HepG2 (cell line): Measurements from ENCODE around the gene ADCY10. TPM values are rescaled to one million over a fixed set of nuclear protein-coding genes. Genes with fewer than 3 reads are reported as not detected.

Experiments used
- ATAC-seq: fragments of 200-7000 bp; cut with Tn5 transposase; 3 replicates; pipeline ENCODE4 v1.9.1; 2020; ENCODE audit warnings: mild to moderate bottlenecking, moderate library complexity
- BruUV-seq: library from RNA; stranded (reverse); fragments of 400-500 nt; replicated peaks from 2 replicates; lab custom pipeline; 2021; lab: Mats Ljungman, UMichigan
- CTCF ChIA-PET: fragments of 300-600 bp; formaldehyde crosslinking; extraction: SDS; loops from one replicate; lab custom pipeline; 2021; ENCODE audit warnings: low total read pairs, inconsistent platforms, low intra/inter-chr PET ratio; lab: Yijun Ruan, JAX
- POLR2A ChIA-PET: fragments of 350-600 bp; sonication (Branson Sonifier 250); formaldehyde crosslinking; loops from one replicate; lab custom pipeline; 2020; ENCODE audit warnings: antibody characterized with exemption, inconsistent platforms; lab: Yijun Ruan, JAX
- DNase-seq: peaks from one replicate; pipeline ENCODE4 v3.0.0-alpha.2; 2015; ENCODE audit warnings: low spot score
- FAIRE-seq: peaks from 3 replicates; lab custom pipeline; 2011; peaks lifted over from hg19 to GRCh38; lab: Jason Lieb, UNC
- H2AFZ ChIP-seq: one replicate; pipeline ENCODE4 v1.6.1; 2011; ENCODE audit warnings: low read length, inconsistent platforms
- H3K27ac ChIP-seq: fragments of 300-600 bp; 3 replicates; pipeline ENCODE4 v1.8.0; 2011; ENCODE audit warnings: mixed run types, mild to moderate bottlenecking, mixed read lengths, low read length, inconsistent platforms; ENCODE audit not compliant: insufficient read depth; ENCODE audit errors: extremely low read length
- H3K27me3 ChIP-seq, 2 experiments: fragments of 200-600 bp in 1 of 2; 2 replicates in 1 of 2; 3 replicates in 1 of 2; pipeline versions ENCODE4 v1.6.0 to v1.8.0; 2011; ENCODE audit warnings: low read length in 2 of 2, mild to moderate bottlenecking in 2 of 2, moderate library complexity in 2 of 2, inconsistent platforms in 1 of 2; ENCODE audit not compliant: insufficient read depth in 2 of 2, control insufficient read depth in 1 of 2
- H3K36me3 ChIP-seq, 2 experiments: fragments of 200-600 bp in 1 of 2; replicated peaks in 1 of 2; 2 replicates in 1 of 2; 3 replicates in 1 of 2; pipeline versions ENCODE4 v1.5.1 to v1.8.0; 2011; ENCODE audit warnings: low read length in 2 of 2, inconsistent platforms in 1 of 2; ENCODE audit not compliant: insufficient read depth in 2 of 2, control insufficient read depth in 1 of 2
- H3K4me1 ChIP-seq: 2 replicates; pipeline ENCODE4 v1.5.1; 2012; ENCODE audit warnings: low read length, inconsistent platforms; ENCODE audit not compliant: insufficient read depth
- H3K4me2 ChIP-seq: 2 replicates; pipeline ENCODE4 v1.6.0; 2011; ENCODE audit warnings: low read depth, low read length, inconsistent platforms
- H3K4me3 ChIP-seq, 3 experiments: fragments of 200-600 bp in 1 of 3; sonication (generic), shearing (Covaris generic) in 1 of 3; replicated peaks in 1 of 3; 2 replicates each; pipeline ENCODE4 v1.5.1; 2011 to 2016; ENCODE audit warnings: low read length in 3 of 3, inconsistent platforms in 2 of 3, low read depth in 2 of 3, mild to moderate bottlenecking in 2 of 3, control low read depth in 1 of 3, mixed read lengths in 1 of 3; ENCODE audit not compliant: insufficient read depth in 1 of 3
- H3K79me2 ChIP-seq: one replicate; pipeline ENCODE4 v1.6.1; 2011; ENCODE audit warnings: low read length, inconsistent platforms; ENCODE audit not compliant: insufficient read depth
- H3K9ac ChIP-seq: 2 replicates; pipeline ENCODE4 v1.6.0; 2011; ENCODE audit warnings: mild to moderate bottlenecking, low read depth, low read length, inconsistent platforms; ENCODE audit not compliant: insufficient read depth
- H3K9me3 ChIP-seq: 2 replicates; pipeline ENCODE4 v1.5.1; 2012; ENCODE audit warnings: mild to moderate bottlenecking, low read length
- H4K20me1 ChIP-seq: 2 replicates; pipeline ENCODE4 v1.6.0; 2011; ENCODE audit warnings: inconsistent platforms, mild to moderate bottlenecking, low read length, moderate library complexity; ENCODE audit not compliant: insufficient read depth
- AGO2 ChIP-seq: fragments of 200-400 bp; formaldehyde crosslinking; optimal IDR thresholded peaks from 2 replicates; pipeline ENCODE3; 2017; ENCODE audit warnings: mild to moderate bottlenecking, low read depth, low read length, moderate library complexity
- ARID2 ChIP-seq: sonication (generic); formaldehyde crosslinking; IDR thresholded peaks from 2 replicates; pipeline ENCODE4 v1.8.1; 2022; ENCODE audit warnings: mild to moderate bottlenecking, missing genetic modification reagents, borderline replicate concordance
- ATM ChIP-seq: fragments of 450-650 bp; IDR thresholded peaks from 2 replicates; pipeline ENCODE4 v1.7.1; 2017; ENCODE audit warnings: mild to moderate bottlenecking, borderline replicate concordance
- GTF2F1 ChIP-seq: fragments of 150-350 bp; IDR thresholded peaks from 2 replicates; pipeline ENCODE4 v1.6.1; 2014; ENCODE audit warnings: low read length
- HBP1 ChIP-seq: IDR thresholded peaks from 2 replicates; pipeline ENCODE4 v1.6.1; 2016; ENCODE audit warnings: low read depth, control low read depth
- HNF4A ChIP-seq: sonication (generic); formaldehyde crosslinking; IDR thresholded peaks from 2 replicates; pipeline ENCODE4 v1.4.0; 2020; ENCODE audit warnings: missing genetic modification reagents
- JARID2 ChIP-seq: sonication (generic); formaldehyde crosslinking; IDR thresholded peaks from 2 replicates; pipeline ENCODE4 v1.8.1; 2023; ENCODE audit warnings: missing genetic modification reagents, inconsistent platforms; ENCODE audit not compliant: insufficient replicate concordance
- NCOA1 ChIP-seq: sonication (generic); formaldehyde crosslinking; IDR thresholded peaks from 2 replicates; pipeline ENCODE4 v1.9.0; 2021; ENCODE audit warnings: missing genetic modification reagents
- NRL ChIP-seq: sonication (generic); formaldehyde crosslinking; IDR thresholded peaks from 2 replicates; pipeline ENCODE4 v1.5.0; 2020; ENCODE audit warnings: missing genetic modification reagents, mild to moderate bottlenecking, moderate library complexity, borderline replicate concordance
- PCBP2 ChIP-seq: fragments of 200-400 bp; formaldehyde crosslinking; optimal IDR thresholded peaks from 2 replicates; pipeline ENCODE3; 2018; ENCODE audit warnings: low read length, low read depth; ENCODE audit not compliant: poor library complexity, severe bottlenecking
- SYNCRIP ChIP-seq: fragments of 200-400 bp; formaldehyde crosslinking; IDR thresholded peaks from 2 replicates; pipeline ENCODE4 v1.6.1; 2018; ENCODE audit warnings: mild to moderate bottlenecking, low read depth, low read length; ENCODE audit not compliant: insufficient read depth
- TEAD2 ChIP-seq: sonication (generic); formaldehyde crosslinking; IDR thresholded peaks from 2 replicates; pipeline ENCODE4 v1.9.0; 2021; ENCODE audit warnings: missing genetic modification reagents
- ZNF274 ChIP-seq: sonication (generic); formaldehyde crosslinking; IDR thresholded peaks from 2 replicates; pipeline ENCODE4 v1.5.1; 2020; ENCODE audit warnings: mild to moderate bottlenecking, missing genetic modification reagents
- ZNF570 ChIP-seq: sonication (generic); formaldehyde crosslinking; IDR thresholded peaks from 2 replicates; pipeline ENCODE4 v1.4.0; 2020; ENCODE audit warnings: mild to moderate bottlenecking, missing genetic modification reagents, borderline replicate concordance
- ZNF839 ChIP-seq: sonication (generic); formaldehyde crosslinking; IDR thresholded peaks from 2 replicates; pipeline ENCODE4 v1.4.0; 2020; ENCODE audit warnings: missing genetic modification reagents, mild to moderate bottlenecking, borderline replicate concordance
- WGBS: methylation state at CpG from one replicate; pipeline ENCODE4 v1.1.6; 2017; ENCODE audit warnings: low lambda C conversion rate; 5-methylcytosine and 5-hydroxymethylcytosine counted together
- in situ Hi-C: cut with HindIII; loops from 2 replicates; pipeline ENCODE4 v1.10.0; 2017; ENCODE audit warnings: low pct_unique_long_range_greater_than_20kb; ENCODE audit not compliant: extremely low pct_ligation_motif_present
- intact Hi-C: fragments of 100-400 bp; cut with micrococcal nuclease; formaldehyde crosslinking; loops from one replicate; pipeline ENCODE4 v1.10.0; 2022; ENCODE audit not compliant: unreplicated experiment
- polyA plus RNA-seq, 8 experiments: library from polyadenylated mRNA; depleted of rRNA in 3 of 8; stranded (reverse) in 7 of 8; unstranded in 1 of 8; fragments of >200 nt; fragmentation: Illumina TruSeq in 4 of 8; extraction: Trizol in 4 of 8; gene quantifications; 2 replicates each; pipeline versions ENCODE4 v1.2.1 to v1.2.3, GENCODE V29; 2011 to 2016; ENCODE audit warnings: low read depth in 4 of 8, missing spikeins in 1 of 8, mixed read lengths in 1 of 8; ENCODE audit not compliant: insufficient read depth in 1 of 8
- total RNA-seq, 5 experiments: library from RNA; depleted of rRNA; stranded (reverse); fragments of >200 nt; fragmentation: Illumina TruSeq; extraction: Trizol; gene quantifications; 2 replicates each; pipeline ENCODE4 v1.2.3, GENCODE V29; 2016; ENCODE audit warnings: low read depth in 1 of 5

Gene ADCY10
- total and polyA plus RNA-seq, 2 of the 13 experiments (the other 11 are each of a cell fraction or from before 2014, with no cell fraction given): 0.02 to 0.03 TPM

- no TSS peak for BruUV-seq
- TF ChIP-seq NCOA1 (CRISPR knock-in tag): no peak
- TF ChIP-seq ZNF570 (CRISPR knock-in tag): no peak
- no peak for TF ChIP-seq GTF2F1
- no peak for TF ChIP-seq ARID2 (CRISPR knock-in tag)
- Histone ChIP-seq H4K20me1 (no peaks in the 10 kb centered on the region), H3K9me3 (no peaks in the 10 kb centered on the region), H3K36me3 (no peaks in the 10 kb centered on the region), H2AFZ (no peak overlapping the region), H3K4me2 (no peak overlapping the region), H3K27me3 (peaks cover 0 to 6% of the 10 kb centered on the region in 2 experiments; a peak in 2 of 5 replicates), H3K4me1 (peaks cover 24% of the 10 kb centered on the region), H3K27ac (no peak overlapping the region), H3K79me2 (no peaks in the 10 kb centered on the region), H3K9ac (no peak overlapping the region), H3K4me3 (no peak overlapping the region)
- intact Hi-C loops: no loop called here
- POLR2A ChIA-PET: no interaction called here
- ATAC-seq (no peak), FAIRE-seq (no peak), DNase-seq (no peak)
- CTCF ChIA-PET: no interaction called here
- 29% methylated on average over 8 of the region's 9 CpGs for WGBS
- in situ Hi-C loops: no loop called here
These were observed 89.7 kb downstream of the ADCY10 start for GRCh38 chr1:167824163-167824794.

GRCh38 chr1:167821969-167822685 is 91.8 kb downstream of the ADCY10 start:
- 28% methylated on average over 3 of the region's 4 CpGs for WGBS
- H3K4me3 ChIP-seq: no peak overlapping the region
- no peaks in the 10 kb centered on the region for H3K9me3 ChIP-seq
- in situ Hi-C loops: no loop called here
- DNase-seq: no peak
- H3K27me3 ChIP-seq: peaks cover 0 to 10% of the 10 kb centered on the region in 2 experiments; a peak in 2 of 5 replicates
- POLR2A ChIA-PET: no interaction called here
- ATAC-seq: peak; percentile 31; the same call in 1 of the 3 replicates
- CTCF ChIA-PET: no interaction called here
- no peak overlapping the region for H2AFZ ChIP-seq
- no peaks in the 10 kb centered on the region for H3K79me2 ChIP-seq
- FAIRE-seq: no peak
- H3K9ac ChIP-seq: no peak overlapping the region
- peak overlapping the region; percentile 18; the same call in 1 of the 2 replicates for H3K4me2 ChIP-seq
- TF ChIP-seq ZNF274 (CRISPR knock-in tag) (no peak), JARID2 (CRISPR knock-in tag) (no peak), TEAD2 (CRISPR knock-in tag) (no peak), ZNF839 (CRISPR knock-in tag) (no peak), HBP1 (no peak), ATM (no peak), PCBP2 (no peak), NRL (CRISPR knock-in tag) (no peak), HNF4A (CRISPR knock-in tag) (no peak), AGO2 (no peak), SYNCRIP (no peak)
- TF ChIP-seq, all 625 proteins: peak for 0
- BruUV-seq: no TSS peak
- intact Hi-C loops: no loop called here
- Histone ChIP-seq H3K27ac (no peak overlapping the region), H3K36me3 (no peaks in the 10 kb centered on the region), H3K4me1 (peaks cover 39% of the 10 kb centered on the region), H4K20me1 (no peaks in the 10 kb centered on the region)
